ENCODE results near the gene JARID2.

The JARID2 gene

DNA sequence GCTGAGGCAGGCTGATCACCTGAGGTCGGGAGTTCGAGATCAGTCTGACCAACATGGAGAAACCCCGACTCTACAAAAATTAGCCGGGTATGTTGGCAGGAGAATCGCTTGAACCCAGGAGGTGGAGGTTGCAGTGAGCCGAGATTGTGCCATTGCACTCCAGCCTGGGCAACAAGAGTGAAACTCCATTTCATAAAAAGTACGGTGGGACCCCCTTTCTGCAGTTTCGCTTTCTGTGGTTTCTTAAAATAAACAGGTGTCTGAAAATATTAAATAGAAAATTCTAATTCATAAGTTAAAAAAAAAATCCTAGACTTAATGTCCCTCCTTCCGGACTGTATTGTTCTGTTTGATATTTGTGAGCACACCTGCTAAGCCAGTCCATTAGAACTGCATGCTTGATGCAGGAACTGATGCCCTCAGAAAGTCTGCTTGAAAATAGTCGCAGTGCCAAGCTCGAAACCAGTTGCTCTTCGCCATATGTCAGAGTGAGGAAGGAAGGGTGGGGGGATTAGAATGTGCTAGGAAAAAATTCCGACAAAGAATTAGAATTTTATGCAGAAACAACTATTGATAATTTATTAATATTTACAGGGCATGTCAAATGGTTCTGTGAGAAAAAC is 85.9 kb downstream of the JARID2 start:
- no peaks in the 10 kb centered on the region for H3K27me3 ChIP-seq (ENCODE audit: insufficient read depth, low read length)
- no peaks in the 10 kb centered on the region for H3F3A ChIP-seq (ENCODE audit: insufficient read depth, low read length)
- no peak overlapping the region for H3K4me2 ChIP-seq (ENCODE audit: low read length)
- H3K9ac ChIP-seq (ENCODE audit: low read length): no peak overlapping the region
- no peak for TF ChIP-seq EZH2 (IDR thresholded peaks at IDR 0.05; ENCODE audit: borderline replicate concordance, low read length)
- H4K20me1 ChIP-seq (ENCODE audit: insufficient read depth, low read length): no peaks in the 10 kb centered on the region
- H2AFZ ChIP-seq (ENCODE audit: low read length): no peak overlapping the region
- no peaks in the 10 kb centered on the region for H3K9me2 ChIP-seq (ENCODE audit: low read depth, low read length)
- H3K4me1 ChIP-seq (ENCODE audit: insufficient read depth, low read length, severe bottlenecking): no peaks in the 10 kb centered on the region
- H3K79me2 ChIP-seq (ENCODE audit: insufficient read depth, low read length): no peaks in the 10 kb centered on the region
- H3K9me3 ChIP-seq (ENCODE audit: low read length): no peaks in the 10 kb centered on the region
- no peak overlapping the region for H3K4me3 ChIP-seq (ENCODE audit: low read depth, low read length, poor library complexity, severe bottlenecking)
- H3K36me3 ChIP-seq (ENCODE audit: insufficient read depth, low read length): no peaks in the 10 kb centered on the region
- no peak overlapping the region for H3K27ac ChIP-seq (ENCODE audit: low read depth, low read length, poor library complexity, severe bottlenecking)

DNA sequence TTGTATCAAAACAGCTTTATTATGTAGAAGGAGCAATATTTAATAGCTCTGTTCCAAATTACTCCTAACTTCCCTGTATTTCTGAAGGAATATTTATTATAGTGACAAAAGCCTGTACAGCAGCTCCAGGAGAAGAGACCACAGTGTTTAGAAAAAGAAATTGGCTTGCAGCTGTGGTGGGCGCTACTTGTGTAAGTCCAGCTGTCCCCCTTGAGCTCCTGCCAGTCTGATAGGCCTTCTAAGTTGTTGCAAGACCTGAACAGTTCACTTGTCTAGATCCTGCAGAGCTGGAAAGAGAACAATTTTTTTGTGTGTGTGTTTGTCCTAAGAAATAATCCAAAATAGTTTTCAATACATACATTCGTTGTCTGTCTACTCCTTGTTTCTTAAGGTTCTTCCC is 86.6 kb downstream of the JARID2 start:
- no peak overlapping the region for H3K27ac ChIP-seq (ENCODE audit: low read depth, low read length, poor library complexity, severe bottlenecking)
- no peaks in the 10 kb centered on the region for H3K79me2 ChIP-seq (ENCODE audit: insufficient read depth, low read length)
- no peak overlapping the region for H3K4me3 ChIP-seq (ENCODE audit: low read depth, low read length, poor library complexity, severe bottlenecking)
- H3K27me3 ChIP-seq (ENCODE audit: insufficient read depth, low read length): no peaks in the 10 kb centered on the region
- TF ChIP-seq, protein P1, sequence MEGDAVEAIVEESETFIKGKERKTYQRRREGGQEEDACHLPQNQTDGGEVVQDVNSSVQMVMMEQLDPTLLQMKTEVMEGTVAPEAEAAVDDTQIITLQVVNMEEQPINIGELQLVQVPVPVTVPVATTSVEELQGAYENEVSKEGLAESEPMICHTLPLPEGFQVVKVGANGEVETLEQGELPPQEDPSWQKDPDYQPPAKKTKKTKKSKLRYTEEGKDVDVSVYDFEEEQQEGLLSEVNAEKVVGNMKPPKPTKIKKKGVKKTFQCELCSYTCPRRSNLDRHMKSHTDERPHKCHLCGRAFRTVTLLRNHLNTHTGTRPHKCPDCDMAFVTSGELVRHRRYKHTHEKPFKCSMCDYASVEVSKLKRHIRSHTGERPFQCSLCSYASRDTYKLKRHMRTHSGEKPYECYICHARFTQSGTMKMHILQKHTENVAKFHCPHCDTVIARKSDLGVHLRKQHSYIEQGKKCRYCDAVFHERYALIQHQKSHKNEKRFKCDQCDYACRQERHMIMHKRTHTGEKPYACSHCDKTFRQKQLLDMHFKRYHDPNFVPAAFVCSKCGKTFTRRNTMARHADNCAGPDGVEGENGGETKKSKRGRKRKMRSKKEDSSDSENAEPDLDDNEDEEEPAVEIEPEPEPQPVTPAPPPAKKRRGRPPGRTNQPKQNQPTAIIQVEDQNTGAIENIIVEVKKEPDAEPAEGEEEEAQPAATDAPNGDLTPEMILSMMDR (IDR thresholded peaks at IDR 0.05; ENCODE audit: low read length): no peak
- TF ChIP-seq EZH2 (IDR thresholded peaks at IDR 0.05; ENCODE audit: borderline replicate concordance, low read length): no peak
- H3K9ac ChIP-seq (ENCODE audit: low read length): no peak overlapping the region
- no peaks in the 10 kb centered on the region for H3K9me2 ChIP-seq (ENCODE audit: low read depth, low read length)
- no peaks in the 10 kb centered on the region for H3K9me3 ChIP-seq (ENCODE audit: low read length)
- no peaks in the 10 kb centered on the region for H3K4me1 ChIP-seq (ENCODE audit: insufficient read depth, low read length, severe bottlenecking)
- H2AFZ ChIP-seq (ENCODE audit: low read length): no peak overlapping the region
- no peaks in the 10 kb centered on the region for H3K36me3 ChIP-seq (ENCODE audit: insufficient read depth, low read length)
- H4K20me1 ChIP-seq (ENCODE audit: insufficient read depth, low read length): no peaks in the 10 kb centered on the region
- H3K4me2 ChIP-seq (ENCODE audit: low read length): no peak overlapping the region
- no peaks in the 10 kb centered on the region for H3F3A ChIP-seq (ENCODE audit: insufficient read depth, low read length)

- Histone ChIP-seq H4K20me1 (ENCODE audit: insufficient read depth, low read length) (no peaks in the 10 kb centered on the region), H3F3A (ENCODE audit: insufficient read depth, low read length) (no peaks in the 10 kb centered on the region), H3K4me1 (ENCODE audit: insufficient read depth, low read length, severe bottlenecking) (no peaks in the 10 kb centered on the region), H3K9me3 (ENCODE audit: low read length) (no peaks in the 10 kb centered on the region), H3K36me3 (ENCODE audit: insufficient read depth, low read length) (no peaks in the 10 kb centered on the region), H3K9me2 (ENCODE audit: low read depth, low read length) (no peaks in the 10 kb centered on the region), H3K27me3 (ENCODE audit: insufficient read depth, low read length) (no peaks in the 10 kb centered on the region), H2AFZ (ENCODE audit: low read length) (no peak overlapping the region), H3K4me2 (ENCODE audit: low read length) (no peak overlapping the region), H3K27ac (ENCODE audit: low read depth, low read length, poor library complexity, severe bottlenecking) (no peak overlapping the region), H3K79me2 (ENCODE audit: insufficient read depth, low read length) (no peaks in the 10 kb centered on the region), H3K9ac (ENCODE audit: low read length) (no peak overlapping the region), H3K4me3 (ENCODE audit: low read depth, low read length, poor library complexity, severe bottlenecking) (no peak overlapping the region)
- TF ChIP-seq, protein P1 (IDR thresholded peaks at IDR 0.05; ENCODE audit: low read length): no peak
- no peak for TF ChIP-seq EZH2 (IDR thresholded peaks at IDR 0.05; ENCODE audit: borderline replicate concordance, low read length)
Observed at GRCh38 chr6:15335385-15335784, 89.5 kb downstream of the JARID2 start.

GRCh38 chr6:15335916-15336315 is 90.0 kb downstream of the JARID2 start:
- Histone ChIP-seq H3K4me1 (ENCODE audit: insufficient read depth, low read length, severe bottlenecking) (no peaks in the 10 kb centered on the region), H3K9me3 (ENCODE audit: low read length) (no peaks in the 10 kb centered on the region), H3K27ac (ENCODE audit: low read depth, low read length, poor library complexity, severe bottlenecking) (no peak overlapping the region), H3K4me3 (ENCODE audit: low read depth, low read length, poor library complexity, severe bottlenecking) (no peak overlapping the region), H3K27me3 (ENCODE audit: insufficient read depth, low read length) (no peaks in the 10 kb centered on the region), H3K4me2 (ENCODE audit: low read length) (no peak overlapping the region), H3F3A (ENCODE audit: insufficient read depth, low read length) (no peaks in the 10 kb centered on the region), H3K79me2 (ENCODE audit: insufficient read depth, low read length) (no peaks in the 10 kb centered on the region), H3K9me2 (ENCODE audit: low read depth, low read length) (no peaks in the 10 kb centered on the region), H2AFZ (ENCODE audit: low read length) (no peak overlapping the region), H4K20me1 (ENCODE audit: insufficient read depth, low read length) (no peaks in the 10 kb centered on the region), H3K9ac (ENCODE audit: low read length) (no peak overlapping the region), H3K36me3 (ENCODE audit: insufficient read depth, low read length) (no peaks in the 10 kb centered on the region)
- TF ChIP-seq EZH2 (IDR thresholded peaks at IDR 0.05; ENCODE audit: borderline replicate concordance, low read length): no peak
- TF ChIP-seq, protein P1 (IDR thresholded peaks at IDR 0.05; ENCODE audit: low read length): no peak

All from OCI-LY1 (cell line).